ENCODE measurements around the gene FBLN2. TPM values are rescaled to one million over a fixed set of nuclear protein-coding genes. Genes with fewer than 3 reads are reported as not detected.

Gene FBLN2
- total RNA-seq, 1 experiment from 2014 or later: not detected

- Histone ChIP-seq H3K9me2 (replicated peaks; ENCODE audit: insufficient read depth, low read length) (no peaks in the 10 kb centered on the region), H3K27me3 (ENCODE audit: low read length) (no peaks in the 10 kb centered on the region), H3K4me3 (ENCODE audit: low read length) (no peak overlapping the region), H3K9ac (ENCODE audit: low read length) (no peak overlapping the region), H2AFZ (ENCODE audit: low read length) (no peak overlapping the region), H3K27ac (ENCODE audit: low read length) (no peak overlapping the region), H3K79me2 (ENCODE audit: low read length) (no peaks in the 10 kb centered on the region), H4K20me1 (ENCODE audit: insufficient read depth, low read depth, low read length) (no peaks in the 10 kb centered on the region), H3K9me3 (ENCODE audit: low read length) (no peaks in the 10 kb centered on the region), H3K4me1 (ENCODE audit: low read length) (no peaks in the 10 kb centered on the region), H3K36me3 (ENCODE audit: insufficient read depth, low read length) (no peaks in the 10 kb centered on the region), H3K4me2 (ENCODE audit: low read depth, low read length, poor library complexity, severe bottlenecking) (no peak overlapping the region)
- DNase-seq: no peak
Observed at GRCh38 chr3:13614607-13615006, 65.7 kb downstream of the FBLN2 start.

GRCh38 chr3:13615019-13615528 is 66.1 kb downstream of the FBLN2 start:
- no peak overlapping the region for H3K9ac ChIP-seq (ENCODE audit: low read length)
- H3K4me1 ChIP-seq (ENCODE audit: low read length): no peaks in the 10 kb centered on the region
- no peak for DNase-seq
- no peaks in the 10 kb centered on the region for H3K9me2 ChIP-seq (replicated peaks; ENCODE audit: insufficient read depth, low read length)
- H3K4me2 ChIP-seq (ENCODE audit: low read depth, low read length, poor library complexity, severe bottlenecking): no peak overlapping the region
- no peaks in the 10 kb centered on the region for H4K20me1 ChIP-seq (ENCODE audit: insufficient read depth, low read depth, low read length)
- H2AFZ ChIP-seq (ENCODE audit: low read length): no peak overlapping the region
- no peaks in the 10 kb centered on the region for H3K36me3 ChIP-seq (ENCODE audit: insufficient read depth, low read length)
- H3K9me3 ChIP-seq (ENCODE audit: low read length): no peaks in the 10 kb centered on the region
- no peaks in the 10 kb centered on the region for H3K27me3 ChIP-seq (ENCODE audit: low read length)
- H3K79me2 ChIP-seq (ENCODE audit: low read length): no peaks in the 10 kb centered on the region
- H3K4me3 ChIP-seq (ENCODE audit: low read length): no peak overlapping the region
- no peak overlapping the region for H3K27ac ChIP-seq (ENCODE audit: low read length)

GRCh38 chr3:13616359-13616758 is 67.4 kb downstream of the FBLN2 start:
- Histone ChIP-seq H3K4me3 (ENCODE audit: low read length) (no peak overlapping the region), H3K4me1 (ENCODE audit: low read length) (no peaks in the 10 kb centered on the region), H3K27ac (ENCODE audit: low read length) (no peak overlapping the region), H3K9me3 (ENCODE audit: low read length) (no peaks in the 10 kb centered on the region), H2AFZ (ENCODE audit: low read length) (no peak overlapping the region), H3K27me3 (ENCODE audit: low read length) (no peaks in the 10 kb centered on the region), H4K20me1 (ENCODE audit: insufficient read depth, low read depth, low read length) (no peaks in the 10 kb centered on the region), H3K79me2 (ENCODE audit: low read length) (no peaks in the 10 kb centered on the region), H3K4me2 (ENCODE audit: low read depth, low read length, poor library complexity, severe bottlenecking) (no peak overlapping the region), H3K9me2 (replicated peaks; ENCODE audit: insufficient read depth, low read length) (no peaks in the 10 kb centered on the region), H3K36me3 (ENCODE audit: insufficient read depth, low read length) (no peaks in the 10 kb centered on the region), H3K9ac (ENCODE audit: low read length) (no peak overlapping the region)
- DNase-seq: no peak

DNA sequence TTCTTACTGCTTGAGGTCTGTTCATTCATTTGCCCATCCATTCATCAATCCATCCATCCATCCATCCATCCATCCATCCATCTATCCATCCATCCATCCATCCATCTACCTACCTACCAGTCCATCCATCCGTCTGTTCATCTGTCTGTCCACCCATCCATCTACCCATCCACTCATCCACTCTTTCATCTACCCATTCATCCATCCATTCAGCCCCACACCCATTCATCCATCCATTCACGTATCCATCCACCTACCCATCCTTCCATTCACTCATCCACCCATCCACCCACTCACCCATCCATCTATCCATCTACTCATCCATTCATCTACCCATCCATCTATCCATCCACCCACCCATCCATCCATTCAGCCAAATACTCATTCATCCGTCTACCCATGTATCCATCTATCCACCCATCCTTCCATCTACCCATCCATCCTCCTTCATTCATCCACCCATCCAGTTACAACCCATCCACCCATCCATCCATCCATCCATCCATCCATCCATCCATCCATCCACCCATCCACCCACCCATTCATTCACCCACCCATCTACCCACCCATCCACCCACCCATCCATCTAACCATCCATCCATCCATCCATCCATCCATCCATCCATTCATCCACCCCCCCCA is 68.3 kb downstream of the FBLN2 start:
- Histone ChIP-seq H3K9me2 (replicated peaks; ENCODE audit: insufficient read depth, low read length) (no peaks in the 10 kb centered on the region), H3K4me1 (ENCODE audit: low read length) (no peaks in the 10 kb centered on the region), H2AFZ (ENCODE audit: low read length) (no peak overlapping the region), H3K4me2 (ENCODE audit: low read depth, low read length, poor library complexity, severe bottlenecking) (no peak overlapping the region), H4K20me1 (ENCODE audit: insufficient read depth, low read depth, low read length) (no peaks in the 10 kb centered on the region), H3K9ac (ENCODE audit: low read length) (no peak overlapping the region), H3K36me3 (ENCODE audit: insufficient read depth, low read length) (no peaks in the 10 kb centered on the region), H3K79me2 (ENCODE audit: low read length) (no peaks in the 10 kb centered on the region), H3K9me3 (ENCODE audit: low read length) (no peaks in the 10 kb centered on the region), H3K27ac (ENCODE audit: low read length) (no peak overlapping the region), H3K27me3 (ENCODE audit: low read length) (no peaks in the 10 kb centered on the region), H3K4me3 (ENCODE audit: low read length) (no peak overlapping the region)
- no peak for DNase-seq

GRCh38 chr3:13617981-13618380 is 69.1 kb downstream of the FBLN2 start:
- Histone ChIP-seq H3K4me1 (ENCODE audit: low read length) (no peaks in the 10 kb centered on the region), H3K4me2 (ENCODE audit: low read depth, low read length, poor library complexity, severe bottlenecking) (no peak overlapping the region), H3K9me3 (ENCODE audit: low read length) (no peaks in the 10 kb centered on the region), H3K9me2 (replicated peaks; ENCODE audit: insufficient read depth, low read length) (no peaks in the 10 kb centered on the region), H3K27me3 (ENCODE audit: low read length) (no peaks in the 10 kb centered on the region), H2AFZ (ENCODE audit: low read length) (no peak overlapping the region), H3K27ac (ENCODE audit: low read length) (no peak overlapping the region), H3K4me3 (ENCODE audit: low read length) (no peak overlapping the region), H4K20me1 (ENCODE audit: insufficient read depth, low read depth, low read length) (no peaks in the 10 kb centered on the region), H3K36me3 (ENCODE audit: insufficient read depth, low read length) (no peaks in the 10 kb centered on the region), H3K9ac (ENCODE audit: low read length) (no peak overlapping the region), H3K79me2 (ENCODE audit: low read length) (no peaks in the 10 kb centered on the region)
- DNase-seq: no peak

GRCh38 chr3:13618836-13619235 is 69.9 kb downstream of the FBLN2 start:
- Histone ChIP-seq H2AFZ (ENCODE audit: low read length) (no peak overlapping the region), H3K4me1 (ENCODE audit: low read length) (no peaks in the 10 kb centered on the region), H3K4me2 (ENCODE audit: low read depth, low read length, poor library complexity, severe bottlenecking) (no peak overlapping the region), H3K79me2 (ENCODE audit: low read length) (no peaks in the 10 kb centered on the region), H3K4me3 (ENCODE audit: low read length) (no peak overlapping the region), H3K9me3 (ENCODE audit: low read length) (no peaks in the 10 kb centered on the region), H3K9me2 (replicated peaks; ENCODE audit: insufficient read depth, low read length) (no peaks in the 10 kb centered on the region), H3K36me3 (ENCODE audit: insufficient read depth, low read length) (no peaks in the 10 kb centered on the region), H3K27ac (ENCODE audit: low read length) (no peak overlapping the region), H3K27me3 (ENCODE audit: low read length) (no peaks in the 10 kb centered on the region), H3K9ac (ENCODE audit: low read length) (no peak overlapping the region), H4K20me1 (ENCODE audit: insufficient read depth, low read depth, low read length) (no peaks in the 10 kb centered on the region)
- DNase-seq: no peak

- H3K9me2 ChIP-seq (replicated peaks; ENCODE audit: insufficient read depth, low read length): no peaks in the 10 kb centered on the region
- DNase-seq: no peak
- no peaks in the 10 kb centered on the region for H3K27me3 ChIP-seq (ENCODE audit: low read length)
- no peak overlapping the region for H3K9ac ChIP-seq (ENCODE audit: low read length)
- H4K20me1 ChIP-seq (ENCODE audit: insufficient read depth, low read depth, low read length): no peaks in the 10 kb centered on the region
- H3K79me2 ChIP-seq (ENCODE audit: low read length): no peaks in the 10 kb centered on the region
- H3K4me3 ChIP-seq (ENCODE audit: low read length): no peak overlapping the region
- H2AFZ ChIP-seq (ENCODE audit: low read length): no peak overlapping the region
- H3K36me3 ChIP-seq (ENCODE audit: insufficient read depth, low read length): no peaks in the 10 kb centered on the region
- H3K27ac ChIP-seq (ENCODE audit: low read length): no peak overlapping the region
- no peaks in the 10 kb centered on the region for H3K4me1 ChIP-seq (ENCODE audit: low read length)
- no peaks in the 10 kb centered on the region for H3K9me3 ChIP-seq (ENCODE audit: low read length)
- no peak overlapping the region for H3K4me2 ChIP-seq (ENCODE audit: low read depth, low read length, poor library complexity, severe bottlenecking)
Observed at GRCh38 chr3:13619661-13620230, 70.8 kb downstream of the FBLN2 start.

- Histone ChIP-seq H3K9ac (ENCODE audit: low read length) (no peak overlapping the region), H3K27me3 (ENCODE audit: low read length) (no peaks in the 10 kb centered on the region), H3K36me3 (ENCODE audit: insufficient read depth, low read length) (no peaks in the 10 kb centered on the region), H3K4me2 (ENCODE audit: low read depth, low read length, poor library complexity, severe bottlenecking) (no peak overlapping the region), H3K4me3 (ENCODE audit: low read length) (no peak overlapping the region), H3K79me2 (ENCODE audit: low read length) (no peaks in the 10 kb centered on the region), H3K9me3 (ENCODE audit: low read length) (no peaks in the 10 kb centered on the region), H3K9me2 (replicated peaks; ENCODE audit: insufficient read depth, low read length) (no peaks in the 10 kb centered on the region), H2AFZ (ENCODE audit: low read length) (no peak overlapping the region), H3K4me1 (ENCODE audit: low read length) (no peaks in the 10 kb centered on the region), H3K27ac (ENCODE audit: low read length) (no peak overlapping the region), H4K20me1 (ENCODE audit: insufficient read depth, low read depth, low read length) (no peaks in the 10 kb centered on the region)
- DNase-seq: no peak
Observed at GRCh38 chr3:13620281-13620680, 71.4 kb downstream of the FBLN2 start.
